K562 (cell line): ENCODE results near the gene IRF6. TPM values are rescaled to one million over a fixed set of nuclear protein-coding genes. Genes with fewer than 3 reads are reported as not detected.

Experiments used
- CREB1 ChIP-seq, 2 experiments: sonication (generic) in 1 of 2; formaldehyde crosslinking in 1 of 2; IDR thresholded peaks; 2 replicates each; pipeline versions ENCODE4 v1.6.1 to v1.8.0; 2012 to 2022; ENCODE audit warnings: inconsistent platforms in 1 of 2, mild to moderate bottlenecking in 1 of 2, missing genetic modification reagents in 1 of 2, moderate library complexity in 1 of 2
- EP300 ChIP-seq: IDR thresholded peaks from 2 replicates; pipeline ENCODE4 v1.6.1; 2012; ENCODE audit warnings: low read length, improper control_type of control experiment
- GATAD2B ChIP-seq: fragments of 450-650 bp; IDR thresholded peaks from 2 replicates; pipeline ENCODE4 v1.6.1; 2017; ENCODE audit warnings: mild to moderate bottlenecking, borderline replicate concordance
- HMG20A ChIP-seq: fragments of 450-650 bp; formaldehyde crosslinking; conservative IDR thresholded peaks from 2 replicates; pipeline ENCODE4 v1.4.0; 2020; ENCODE audit warnings: mild to moderate bottlenecking, mixed read lengths
- NEUROD1 ChIP-seq: fragments of 150-350 bp; IDR thresholded peaks from 2 replicates; pipeline ENCODE4 v1.6.1; 2014; ENCODE audit warnings: borderline replicate concordance, low read length, low read depth; ENCODE audit not compliant: partially characterized antibody
- RBM15 ChIP-seq: fragments of 200-400 bp; formaldehyde crosslinking; IDR thresholded peaks from 2 replicates; pipeline ENCODE4 v1.6.1; 2018; ENCODE audit warnings: mild to moderate bottlenecking, low read length, moderate library complexity; ENCODE audit not compliant: insufficient read depth
- RBM17 ChIP-seq: fragments of 200-400 bp; formaldehyde crosslinking; IDR thresholded peaks from 2 replicates; pipeline ENCODE4 v1.6.1; 2017; ENCODE audit warnings: low read depth, mild to moderate bottlenecking, low read length, borderline replicate concordance
- RBM39 ChIP-seq: fragments of 200-400 bp; formaldehyde crosslinking; optimal IDR thresholded peaks from 2 replicates; pipeline ENCODE3; 2018; ENCODE audit warnings: low read depth, low read length
- SAFB ChIP-seq: fragments of 200-400 bp; formaldehyde crosslinking; IDR thresholded peaks from 2 replicates; pipeline ENCODE4 v1.6.1; 2017; ENCODE audit warnings: low read depth, low read length, borderline replicate concordance
- THRAP3 ChIP-seq: fragments of 450-650 bp; IDR thresholded peaks from 2 replicates; pipeline ENCODE4 v1.6.1; 2016; ENCODE audit warnings: mild to moderate bottlenecking, inconsistent platforms, borderline replicate concordance
- TRIM28 ChIP-seq: fragments of 450-650 bp; IDR thresholded peaks from 2 replicates; pipeline ENCODE4 v1.6.1; 2017
- ZC3H11A ChIP-seq: IDR thresholded peaks from 2 replicates; pipeline ENCODE4 v1.6.1; 2012; ENCODE audit warnings: low read depth, low read length, improper control_type of control experiment
- ZFP30 ChIP-seq: fragments of 250-450 bp; sonication (Bioruptor Pico); IDR thresholded peaks from 2 replicates; pipeline ENCODE4 v1.8.0; 2022; ENCODE audit warnings: moderate library complexity, mild to moderate bottlenecking, inconsistent platforms, borderline replicate concordance
- ZFPM2 ChIP-seq: fragments of 250-450 bp; sonication (Bioruptor Pico); IDR thresholded peaks from 2 replicates; pipeline ENCODE4 v1.5.1; 2022; ENCODE audit warnings: mild to moderate bottlenecking
- ZFX ChIP-seq: sonication (generic); formaldehyde crosslinking; IDR thresholded peaks from 2 replicates; pipeline ENCODE4 v1.8.0; 2022; ENCODE audit warnings: mild to moderate bottlenecking, missing genetic modification reagents, moderate library complexity
- ZNF277 ChIP-seq: fragments of 250-450 bp; sonication (Bioruptor Pico); IDR thresholded peaks from 2 replicates; pipeline ENCODE4 v1.8.0; 2022; ENCODE audit warnings: inconsistent platforms, mild to moderate bottlenecking, moderate library complexity, borderline replicate concordance
- polyA plus RNA-seq, 8 experiments: library from polyadenylated mRNA; depleted of rRNA in 4 of 8; stranded (reverse) in 5 of 8; unstranded in 3 of 8; fragments of >200 nt; fragmentation: Nextera tagmentation in 2 of 8; fragmentation: Illumina TruSeq in 1 of 8; extraction: Ambion mirVana in 2 of 8; extraction: Trizol in 1 of 8; gene quantifications; 2 replicates each; pipeline versions ENCODE4 v1.2.1 to v1.2.3, GENCODE V29; 2011 to 2014; ENCODE audit warnings: inconsistent platforms in 1 of 8, missing spikeins in 1 of 8
- total RNA-seq, 7 experiments: library from RNA; depleted of rRNA in 6 of 7; stranded (reverse); fragments of >200 nt in 6 of 7; fragmentation: Illumina TruSeq in 2 of 7; extraction: Trizol in 2 of 7; gene quantifications; 2 replicates each; pipeline versions ENCODE4 v1.2.1 to v1.2.3, GENCODE V29; 2011 to 2021; ENCODE audit warnings: low replicate concordance in 1 of 7
- TF ChIP-seq, protein P1 (sequence below): fragments of 250-450 bp; sonication (Bioruptor Pico); IDR thresholded peaks from 2 replicates; pipeline ENCODE4 v1.5.0; 2020; ENCODE audit warnings: mild to moderate bottlenecking
- TF ChIP-seq, protein P2 (sequence below): fragments of 450-650 bp; formaldehyde crosslinking; conservative IDR thresholded peaks from 2 replicates; pipeline ENCODE4 v1.4.0; 2022; ENCODE audit warnings: mild to moderate bottlenecking, missing genetic modification characterization

Gene IRF6
- total and polyA plus RNA-seq, 9 of the 15 experiments (the other 6 are each of a cell fraction or from before 2014, with no cell fraction given), result 0.03 to 0.65 (median 0.17) TPM

DNA sequence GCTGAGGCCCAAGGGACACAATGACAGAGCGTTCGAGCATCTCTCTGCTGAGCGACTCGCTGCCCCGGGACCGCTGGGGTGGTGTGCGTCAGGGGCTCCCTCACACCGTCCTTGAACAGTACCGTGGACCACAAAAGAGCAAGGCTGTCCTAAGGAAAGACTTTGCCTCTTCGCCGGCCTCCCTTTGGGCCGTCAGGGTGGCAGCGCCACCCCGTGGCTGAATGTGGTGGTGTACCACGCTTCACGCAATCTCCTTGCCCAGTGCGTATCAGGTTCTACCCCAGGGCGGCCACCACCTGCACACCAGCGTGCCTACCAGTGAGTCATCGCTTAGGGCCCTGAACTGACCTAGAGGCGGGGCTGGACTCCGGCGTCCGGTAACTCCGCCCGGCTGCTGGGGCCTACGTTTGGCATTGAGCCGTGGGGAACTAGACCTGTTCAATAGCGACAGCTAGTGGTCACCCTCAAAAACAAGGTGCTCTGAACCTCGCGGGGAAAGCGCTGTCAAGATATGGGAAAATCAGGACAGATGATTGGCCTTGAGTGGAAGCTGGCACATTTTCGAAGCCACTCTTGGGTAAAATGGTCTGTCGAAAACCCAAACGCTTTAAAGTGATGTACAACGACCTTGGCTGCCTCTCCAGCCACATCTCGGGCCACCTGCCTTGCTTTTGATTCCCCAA lies 58.2 kb downstream of the IRF6 start (continued):
- TF ChIP-seq ZNF277 (CRISPR knock-in tag) (no peak), ZFP30 (CRISPR knock-in tag) (no peak), ZFPM2 (CRISPR knock-in tag) (no peak), CREB1 (IDR thresholded peaks at IDR 0.05) (peak; percentile 67), CREB1 (CRISPR knock-in tag; IDR thresholded peaks at IDR 0.05) (peak; percentile 80), ZC3H11A (no peak), RBM39 (peak; percentile 37), EP300 (peak; percentile 36; the same call in 1 of the 2 replicates), TRIM28 (no peak; the same call in 1 of the 2 replicates), RBM17 (no peak), GATAD2B (no peak), RBM15 (no peak), ZFX (CRISPR knock-in tag) (peak; percentile 68), SAFB (peak; percentile 33; the same call in 1 of the 2 replicates), HMG20A (no peak), THRAP3 (no peak; the same call in 1 of the 2 replicates), NEUROD1 (peak; percentile 11)
- TF ChIP-seq, protein P1, sequence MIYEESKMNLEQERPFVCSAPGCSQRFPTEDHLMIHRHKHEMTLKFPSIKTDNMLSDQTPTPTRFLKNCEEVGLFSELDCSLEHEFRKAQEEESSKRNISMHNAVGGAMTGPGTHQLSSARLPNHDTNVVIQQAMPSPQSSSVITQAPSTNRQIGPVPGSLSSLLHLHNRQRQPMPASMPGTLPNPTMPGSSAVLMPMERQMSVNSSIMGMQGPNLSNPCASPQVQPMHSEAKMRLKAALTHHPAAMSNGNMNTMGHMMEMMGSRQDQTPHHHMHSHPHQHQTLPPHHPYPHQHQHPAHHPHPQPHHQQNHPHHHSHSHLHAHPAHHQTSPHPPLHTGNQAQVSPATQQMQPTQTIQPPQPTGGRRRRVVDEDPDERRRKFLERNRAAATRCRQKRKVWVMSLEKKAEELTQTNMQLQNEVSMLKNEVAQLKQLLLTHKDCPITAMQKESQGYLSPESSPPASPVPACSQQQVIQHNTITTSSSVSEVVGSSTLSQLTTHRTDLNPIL (CRISPR knock-in tag), result no peak
- TF ChIP-seq, protein P2, sequence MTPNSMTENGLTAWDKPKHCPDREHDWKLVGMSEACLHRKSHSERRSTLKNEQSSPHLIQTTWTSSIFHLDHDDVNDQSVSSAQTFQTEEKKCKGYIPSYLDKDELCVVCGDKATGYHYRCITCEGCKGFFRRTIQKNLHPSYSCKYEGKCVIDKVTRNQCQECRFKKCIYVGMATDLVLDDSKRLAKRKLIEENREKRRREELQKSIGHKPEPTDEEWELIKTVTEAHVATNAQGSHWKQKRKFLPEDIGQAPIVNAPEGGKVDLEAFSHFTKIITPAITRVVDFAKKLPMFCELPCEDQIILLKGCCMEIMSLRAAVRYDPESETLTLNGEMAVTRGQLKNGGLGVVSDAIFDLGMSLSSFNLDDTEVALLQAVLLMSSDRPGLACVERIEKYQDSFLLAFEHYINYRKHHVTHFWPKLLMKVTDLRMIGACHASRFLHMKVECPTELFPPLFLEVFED (CRISPR knock-in tag), result 0 out of 2 replicates have a peak, but pooled peaks have one; percentile 4
